Thymus (tissue), 11 donors: ENCODE results near the gene C10orf53. TPM values are rescaled to one million over a fixed set of nuclear protein-coding genes. Genes with fewer than 3 reads are reported as not detected.

ENCODE experiments used
- DNase-seq, 9 donors: peaks; one replicate each; pipeline ENCODE4 v3.0.0-alpha.2; 2013; ENCODE audit warnings: low spot score in 9 of 9, low read depth in 6 of 9, missing footprints in 1 of 9
- H3K27ac ChIP-seq, 2 donors: one replicate each; pipeline ENCODE4 v1.5.1; 2013; ENCODE audit warnings: control low read depth in 1 of 2, low read depth in 1 of 2, low read length in 1 of 2, mild to moderate bottlenecking in 1 of 2, moderate library complexity in 1 of 2
- H3K27me3 ChIP-seq, 2 donors: one replicate each; pipeline ENCODE4 v1.5.1; 2013; ENCODE audit warnings: low read length in 1 of 2; ENCODE audit not compliant: control insufficient read depth in 2 of 2, insufficient read depth in 1 of 2
- H3K36me3 ChIP-seq, 2 donors: one replicate each; pipeline ENCODE4 v1.5.1; 2013; ENCODE audit warnings: low read length in 1 of 2, mild to moderate bottlenecking in 1 of 2, moderate library complexity in 1 of 2; ENCODE audit not compliant: control insufficient read depth in 2 of 2, insufficient read depth in 2 of 2
- H3K4me1 ChIP-seq, 2 donors: one replicate each; pipeline ENCODE4 v1.5.1; 2013; ENCODE audit warnings: low read length in 2 of 2; ENCODE audit not compliant: control insufficient read depth in 2 of 2, insufficient read depth in 2 of 2
- H3K4me3 ChIP-seq, 2 donors: one replicate each; pipeline ENCODE4 v1.5.1; 2013; ENCODE audit warnings: low read length in 2 of 2, control low read depth in 1 of 2, mild to moderate bottlenecking in 1 of 2
- H3K9me3 ChIP-seq, 2 donors: one replicate each; pipeline ENCODE4 v1.5.1; 2013; ENCODE audit warnings: low read length in 1 of 2, mild to moderate bottlenecking in 1 of 2; ENCODE audit not compliant: control insufficient read depth in 2 of 2, insufficient read depth in 1 of 2
- WGBS: extraction: QIAGEN DNeasy Blood & Tissue Kit; methylation state at CpG from one replicate; pipeline ENCODE4 v1.1.7; 2013; 5-methylcytosine and 5-hydroxymethylcytosine counted together
- polyA plus RNA-seq: library from polyadenylated mRNA; stranded (reverse); fragments of 200-250 nt; gene quantifications from one replicate; pipeline ENCODE4 v1.2.3, GENCODE V29; 2013
- total RNA-seq: library from RNA; stranded (reverse); fragments of 120-200 nt; gene quantifications from one replicate; pipeline ENCODE4 v1.2.4, GENCODE V29; 2013
- donor health status: healthy.

C10orf53 gene
- total and polyA plus RNA-seq, 2 donors, result 0.05 TPM; not detected in 1

- Histone ChIP-seq H3K27ac (no peak overlapping the region), H3K9me3 (no peaks in the 10 kb centered on the region), H3K36me3 (no peaks in the 10 kb centered on the region), H3K4me1 (no peaks in the 10 kb centered on the region), H3K27me3 (no peaks in the 10 kb centered on the region), H3K4me3 (no peak overlapping the region)
- 88% methylated on average over 14 of the region's 14 CpGs for WGBS
- DNase-seq, result no peak
Measured at GRCh38 chr10:49739426-49739825, 60.0 kb downstream of the C10orf53 start.

DNA sequence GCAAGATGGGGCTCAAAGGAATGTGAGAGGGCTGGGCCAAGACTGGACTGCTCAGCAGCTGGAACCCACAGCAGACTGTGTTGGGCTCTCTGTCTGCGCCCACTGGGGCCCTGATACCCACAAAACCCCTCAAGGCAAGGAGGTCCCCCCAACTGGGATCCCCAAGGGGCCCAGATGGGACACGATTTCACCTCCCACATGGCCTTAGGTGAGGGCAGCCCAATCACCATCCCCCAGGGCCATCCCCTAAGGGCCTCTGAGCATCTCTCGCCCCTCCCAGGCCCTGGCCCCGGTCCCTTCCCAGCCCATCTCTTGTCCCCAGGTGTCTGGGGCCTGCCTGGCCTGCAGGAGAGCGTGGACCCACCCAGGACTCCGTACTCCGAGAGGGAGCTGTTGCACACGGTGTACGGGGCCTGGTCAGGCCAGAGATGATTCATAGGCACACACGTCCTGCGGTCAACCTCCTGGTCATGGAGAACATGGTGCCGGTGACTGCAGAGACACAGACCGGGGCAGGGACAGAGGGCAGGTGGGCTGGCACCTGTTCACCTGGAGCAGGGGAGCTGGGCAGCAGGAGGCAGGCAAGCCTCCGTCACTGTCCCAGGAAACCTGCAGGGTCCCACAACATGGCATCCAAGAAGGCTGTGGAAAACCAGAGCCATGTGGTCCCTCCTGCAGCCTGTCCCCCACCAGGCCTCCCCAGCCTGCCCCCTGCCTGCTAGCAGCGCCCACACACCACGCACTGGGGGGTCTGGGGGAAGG, 61.1 kb downstream of the C10orf53 start:
- DNase-seq, result no peak
- Histone ChIP-seq H3K4me3 (no peak overlapping the region), H3K27ac (no peak overlapping the region), H3K27me3 (no peaks in the 10 kb centered on the region), H3K4me1 (no peaks in the 10 kb centered on the region), H3K36me3 (no peaks in the 10 kb centered on the region), H3K9me3 (no peaks in the 10 kb centered on the region)
- WGBS, result 92% methylated on average over 16 of the region's 16 CpGs

- no peaks in the 10 kb centered on the region for H3K4me1 ChIP-seq
- H3K27me3 ChIP-seq, result no peaks in the 10 kb centered on the region
Measured at GRCh38 chr10:49741108-49741995, 61.9 kb downstream of the C10orf53 start.

GRCh38 chr10:49742683-49743463, 63.4 kb downstream of the C10orf53 start:
- H3K27ac ChIP-seq, result no peak overlapping the region
- 95% methylated on average over 23 of the region's 23 CpGs for WGBS
- no peaks in the 10 kb centered on the region for H3K27me3 ChIP-seq
- H3K4me3 ChIP-seq, result no peak overlapping the region
- DNase-seq, result no peak
- H3K4me1 ChIP-seq, result no peaks in the 10 kb centered on the region
- no peaks in the 10 kb centered on the region for H3K9me3 ChIP-seq
- no peaks in the 10 kb centered on the region for H3K36me3 ChIP-seq

More at GRCh38 chr10:49741108-49741995, 61.9 kb downstream of the C10orf53 start:
- no peaks in the 10 kb centered on the region for H3K9me3 ChIP-seq
- no peaks in the 10 kb centered on the region for H3K36me3 ChIP-seq
- WGBS, result 78% methylated on average over 7 of the region's 7 CpGs
- no peak overlapping the region for H3K27ac ChIP-seq
- no peak for DNase-seq
- no peak overlapping the region for H3K4me3 ChIP-seq

GRCh38 chr10:49743464-49744075, 64.1 kb downstream of the C10orf53 start:
- no peaks in the 10 kb centered on the region for H3K27me3 ChIP-seq
- no peaks in the 10 kb centered on the region for H3K4me1 ChIP-seq
- 93% methylated on average over 19 of the region's 19 CpGs for WGBS
- H3K36me3 ChIP-seq, result no peaks in the 10 kb centered on the region
- no peak for DNase-seq
- no peak overlapping the region for H3K4me3 ChIP-seq
- H3K9me3 ChIP-seq, result no peaks in the 10 kb centered on the region
- no peak overlapping the region for H3K27ac ChIP-seq

GRCh38 chr10:49744091-49744685, 64.7 kb downstream of the C10orf53 start:
- Histone ChIP-seq H3K27me3 (no peaks in the 10 kb centered on the region), H3K4me3 (no peak overlapping the region), H3K36me3 (no peaks in the 10 kb centered on the region), H3K9me3 (no peaks in the 10 kb centered on the region), H3K27ac (no peak overlapping the region), H3K4me1 (no peaks in the 10 kb centered on the region)
- DNase-seq, result no peak
- WGBS, result 88% methylated on average over 6 of the region's 6 CpGs

GRCh38 chr10:49744924-49745605, 65.6 kb downstream of the C10orf53 start:
- no peaks in the 10 kb centered on the region for H3K9me3 ChIP-seq
- no peak overlapping the region for H3K27ac ChIP-seq
- no peak for DNase-seq
- no peaks in the 10 kb centered on the region for H3K4me1 ChIP-seq
- 93% methylated on average over 13 of the region's 13 CpGs for WGBS
- no peaks in the 10 kb centered on the region for H3K36me3 ChIP-seq
- no peak overlapping the region for H3K4me3 ChIP-seq
- H3K27me3 ChIP-seq, result no peaks in the 10 kb centered on the region

GRCh38 chr10:49745756-49746155, 66.3 kb downstream of the C10orf53 start:
- DNase-seq, result no peak
- Histone ChIP-seq H3K4me1 (no peaks in the 10 kb centered on the region), H3K9me3 (no peaks in the 10 kb centered on the region), H3K4me3 (no peak overlapping the region), H3K27me3 (no peaks in the 10 kb centered on the region), H3K27ac (no peak overlapping the region), H3K36me3 (no peaks in the 10 kb centered on the region)
- WGBS, result 97% methylated on average over 12 of the region's 12 CpGs
